GM10248 (cell line): ENCODE results near the gene CXCL1.

Source experiments
- CTCF ChIA-PET: fragments of 300-600 bp; sonication (Branson Sonifier 250); formaldehyde crosslinking; extraction: SDS; loops from one replicate; lab custom pipeline; 2021; ENCODE audit warnings: antibody characterized with exemption; lab: Yijun Ruan, JAX
- POLR2A ChIA-PET: fragments of 350-650 bp; sonication (Branson Sonifier 250); formaldehyde crosslinking; extraction: SDS; loops from one replicate; lab custom pipeline; 2020; ENCODE audit warnings: antibody characterized with exemption; lab: Yijun Ruan, JAX
- DNase-seq: peaks from one replicate; pipeline ENCODE4 v3.0.0; 2012; ENCODE audit errors: extremely low spot score
- TF ChIP-seq, protein P1 (sequence below): IDR thresholded peaks from 2 replicates; pipeline ENCODE4 v1.5.1; 2012; ENCODE audit warnings: mild to moderate bottlenecking, low read depth; ENCODE audit errors: extremely low read depth, missing control alignments, control extremely low read depth

Gene CXCL1

DNA sequence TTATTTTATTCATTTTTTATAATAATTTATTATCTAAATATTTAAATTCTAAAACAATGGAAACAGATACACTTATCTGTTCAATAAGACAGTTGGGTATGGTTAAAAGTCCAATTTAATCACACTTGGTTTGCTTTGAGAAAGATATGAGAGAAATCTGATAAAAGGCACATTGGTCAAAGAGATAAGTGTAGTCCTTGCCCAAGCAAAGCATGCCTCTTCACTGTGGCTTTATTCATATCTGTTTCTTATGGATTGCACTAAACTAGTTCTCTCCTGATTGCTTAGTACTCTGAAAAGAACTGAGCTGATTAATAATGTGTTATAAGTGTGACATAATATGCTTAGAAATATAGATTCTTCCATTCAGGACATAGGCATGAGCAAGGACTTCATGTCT lies 39.8 kb downstream of the CXCL1 start:
- TF ChIP-seq, protein P1, sequence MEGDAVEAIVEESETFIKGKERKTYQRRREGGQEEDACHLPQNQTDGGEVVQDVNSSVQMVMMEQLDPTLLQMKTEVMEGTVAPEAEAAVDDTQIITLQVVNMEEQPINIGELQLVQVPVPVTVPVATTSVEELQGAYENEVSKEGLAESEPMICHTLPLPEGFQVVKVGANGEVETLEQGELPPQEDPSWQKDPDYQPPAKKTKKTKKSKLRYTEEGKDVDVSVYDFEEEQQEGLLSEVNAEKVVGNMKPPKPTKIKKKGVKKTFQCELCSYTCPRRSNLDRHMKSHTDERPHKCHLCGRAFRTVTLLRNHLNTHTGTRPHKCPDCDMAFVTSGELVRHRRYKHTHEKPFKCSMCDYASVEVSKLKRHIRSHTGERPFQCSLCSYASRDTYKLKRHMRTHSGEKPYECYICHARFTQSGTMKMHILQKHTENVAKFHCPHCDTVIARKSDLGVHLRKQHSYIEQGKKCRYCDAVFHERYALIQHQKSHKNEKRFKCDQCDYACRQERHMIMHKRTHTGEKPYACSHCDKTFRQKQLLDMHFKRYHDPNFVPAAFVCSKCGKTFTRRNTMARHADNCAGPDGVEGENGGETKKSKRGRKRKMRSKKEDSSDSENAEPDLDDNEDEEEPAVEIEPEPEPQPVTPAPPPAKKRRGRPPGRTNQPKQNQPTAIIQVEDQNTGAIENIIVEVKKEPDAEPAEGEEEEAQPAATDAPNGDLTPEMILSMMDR: no peak
- DNase-seq: no peak
- POLR2A ChIA-PET: no interaction called here
- CTCF ChIA-PET: no interaction called here

DNA sequence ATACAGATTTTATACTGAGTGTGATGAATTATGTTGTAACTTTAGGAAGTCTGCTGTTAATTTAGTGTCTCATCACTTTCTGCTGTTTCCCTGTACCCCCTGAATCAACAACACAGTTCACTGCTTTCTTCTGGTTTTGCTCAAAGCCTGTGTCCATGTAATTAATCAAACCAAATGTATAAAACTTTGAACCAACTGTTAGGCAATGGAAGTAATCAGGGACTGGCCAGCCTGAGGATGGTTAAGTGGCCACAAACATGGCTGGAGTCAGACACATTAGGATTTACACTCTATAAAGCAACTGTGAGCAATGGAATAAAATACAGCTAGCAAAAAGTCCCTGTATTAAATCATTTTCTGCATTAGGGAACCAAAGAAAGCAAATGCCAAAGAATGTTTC lies 42.6 kb downstream of the CXCL1 start:
- no peak for DNase-seq
- POLR2A ChIA-PET: no interaction called here
- CTCF ChIA-PET: interaction anchor here (1.7 kb wide), 1 partner anchor 12 kb away, joined by 6 read pairs; no protein-coding TSS in a partner anchor
- TF ChIP-seq, protein P1: no peak

DNA sequence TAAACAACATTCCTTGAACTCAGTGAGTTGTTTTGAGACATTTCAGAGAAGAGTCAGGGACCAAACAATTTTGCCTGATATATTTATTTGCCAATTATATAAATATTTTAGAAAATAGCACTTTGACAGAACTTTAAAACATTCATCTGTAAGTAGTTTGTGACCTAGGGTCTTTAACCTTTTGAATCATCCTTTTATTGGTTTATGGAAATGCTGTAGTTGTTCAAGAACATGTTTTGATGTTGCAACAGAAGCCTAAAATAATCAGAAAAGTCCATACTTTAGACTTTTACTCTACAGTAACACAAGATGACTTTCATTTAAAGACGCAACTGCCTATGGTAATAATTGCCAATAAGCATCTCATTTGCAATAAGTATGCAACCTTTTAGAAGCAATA lies 43.0 kb downstream of the CXCL1 start:
- ChIA-PET CTCF (no interaction called here), POLR2A (no interaction called here)
- DNase-seq: no peak
- TF ChIP-seq, protein P1: no peak

DNA sequence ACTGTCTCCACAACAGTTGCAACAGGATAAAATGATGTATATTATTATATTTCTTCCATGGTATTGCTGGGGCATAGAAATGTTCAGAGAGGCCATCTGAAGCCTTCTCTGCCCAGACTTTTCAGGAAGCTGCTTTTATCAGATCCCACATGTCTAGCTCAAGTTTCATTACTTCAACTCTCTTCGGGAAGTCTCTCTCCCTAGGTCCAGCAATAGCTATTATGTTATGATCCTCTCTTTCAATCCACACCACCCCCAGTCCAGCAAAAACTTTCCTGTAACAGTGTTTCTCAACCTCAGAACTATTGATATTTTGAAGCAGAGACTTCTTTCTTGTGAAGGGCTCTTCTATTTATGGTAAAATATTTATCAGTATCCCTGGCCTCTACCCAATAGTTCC lies 44.9 kb downstream of the CXCL1 start:
- TF ChIP-seq, protein P1: no peak
- CTCF ChIA-PET: interaction anchor here (1.1 kb wide), 1 partner anchor 44 kb away, joined by 3 read pairs; no protein-coding TSS in a partner anchor
- POLR2A ChIA-PET: no interaction called here
- DNase-seq: no peak

DNA sequence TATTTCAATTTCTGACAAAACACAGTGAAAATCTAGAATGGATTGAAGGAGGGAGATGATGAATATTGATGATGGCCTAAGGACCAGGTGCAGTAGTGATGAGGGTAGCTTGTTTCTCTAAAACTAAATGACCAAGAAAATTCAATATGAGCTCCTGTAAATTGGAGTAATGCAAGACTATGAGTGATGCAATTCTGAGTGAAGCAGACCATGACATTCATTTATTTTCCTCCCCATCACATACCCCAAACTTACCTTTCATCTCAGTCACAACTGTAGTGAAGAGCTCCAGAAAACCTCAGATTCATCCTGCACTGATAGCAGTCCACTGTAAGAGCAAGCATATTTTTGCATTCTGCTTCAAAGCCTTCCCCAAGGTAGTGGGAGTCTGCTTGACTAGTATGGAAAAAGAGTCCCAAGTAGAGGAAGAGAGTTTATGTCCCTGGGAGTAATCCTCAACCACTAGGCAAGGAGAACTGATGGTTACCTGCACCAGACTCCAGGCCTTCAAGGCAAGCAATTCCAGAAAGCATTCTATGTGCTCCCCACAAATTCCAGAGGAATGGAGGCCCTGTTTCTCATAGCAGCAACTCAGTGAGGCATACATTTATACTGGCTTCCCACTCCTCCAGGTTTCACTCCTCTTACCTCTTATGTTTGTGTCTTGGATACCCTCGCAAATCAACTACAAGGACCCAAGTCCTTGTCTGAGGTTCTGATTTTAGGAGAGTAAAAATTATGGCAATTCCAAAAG lies 47.2 kb downstream of the CXCL1 start:
- CTCF ChIA-PET: no interaction called here
- no peak for DNase-seq
- POLR2A ChIA-PET: no interaction called here
- TF ChIP-seq, protein P1: no peak

DNA sequence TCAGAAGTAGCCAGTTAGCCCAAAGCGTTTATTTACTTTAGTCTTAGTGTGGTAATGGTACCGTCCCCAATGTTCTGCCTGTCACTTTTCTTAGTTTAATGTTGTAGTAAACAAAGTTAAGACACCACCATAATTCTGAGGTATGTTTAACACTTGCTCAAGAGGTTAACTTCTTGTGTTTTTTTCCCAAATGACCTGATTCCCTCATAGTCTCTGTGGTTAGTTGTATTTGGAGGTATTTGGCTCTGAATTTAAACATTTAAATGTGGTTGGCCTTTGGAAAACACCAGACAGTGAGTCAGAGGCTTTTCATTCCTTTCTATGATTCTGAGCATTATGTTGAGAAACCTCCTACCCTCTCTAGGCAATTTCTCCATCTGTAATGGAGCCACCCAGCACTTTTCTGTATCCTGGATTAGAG lies 47.9 kb downstream of the CXCL1 start:
- ChIA-PET POLR2A (no interaction called here), CTCF (no interaction called here)
- no peak for DNase-seq
- TF ChIP-seq, protein P1: no peak
